Fibroblast of gingiva (primary cell): ENCODE results near the gene CFC1B.
"Not testable (repeated sequence)": the region's sequence is repeated elsewhere in the genome, so short reads cannot be mapped to it uniquely, and the experiment has no call there.

Source experiments
- DNase-seq: peaks from one replicate; pipeline ENCODE4 v3.0.0-alpha.2; 2011; ENCODE audit warnings: low read depth

The CFC1B gene

GRCh38 chr2:130520992-130521391, at the start of gene CFC1B:
CFC1B (plus strand) TSS chr2:130521222; CDS start chr2:130521485, 263 bp downstream.
- not testable (repeated sequence) for DNase-seq

GRCh38 chr2:130491073-130491472, 29.9 kb upstream of the CFC1B start:
- DNase-seq: not testable (repeated sequence)

- DNase-seq: not testable (repeated sequence)
Observed at GRCh38 chr2:130509228-130509627, 11.8 kb upstream of the CFC1B start, which contains the start of gene POTEI. POTEI (minus strand) TSS chr2:130509328; CDS start chr2:130509235, 93 bp downstream.

DNA sequence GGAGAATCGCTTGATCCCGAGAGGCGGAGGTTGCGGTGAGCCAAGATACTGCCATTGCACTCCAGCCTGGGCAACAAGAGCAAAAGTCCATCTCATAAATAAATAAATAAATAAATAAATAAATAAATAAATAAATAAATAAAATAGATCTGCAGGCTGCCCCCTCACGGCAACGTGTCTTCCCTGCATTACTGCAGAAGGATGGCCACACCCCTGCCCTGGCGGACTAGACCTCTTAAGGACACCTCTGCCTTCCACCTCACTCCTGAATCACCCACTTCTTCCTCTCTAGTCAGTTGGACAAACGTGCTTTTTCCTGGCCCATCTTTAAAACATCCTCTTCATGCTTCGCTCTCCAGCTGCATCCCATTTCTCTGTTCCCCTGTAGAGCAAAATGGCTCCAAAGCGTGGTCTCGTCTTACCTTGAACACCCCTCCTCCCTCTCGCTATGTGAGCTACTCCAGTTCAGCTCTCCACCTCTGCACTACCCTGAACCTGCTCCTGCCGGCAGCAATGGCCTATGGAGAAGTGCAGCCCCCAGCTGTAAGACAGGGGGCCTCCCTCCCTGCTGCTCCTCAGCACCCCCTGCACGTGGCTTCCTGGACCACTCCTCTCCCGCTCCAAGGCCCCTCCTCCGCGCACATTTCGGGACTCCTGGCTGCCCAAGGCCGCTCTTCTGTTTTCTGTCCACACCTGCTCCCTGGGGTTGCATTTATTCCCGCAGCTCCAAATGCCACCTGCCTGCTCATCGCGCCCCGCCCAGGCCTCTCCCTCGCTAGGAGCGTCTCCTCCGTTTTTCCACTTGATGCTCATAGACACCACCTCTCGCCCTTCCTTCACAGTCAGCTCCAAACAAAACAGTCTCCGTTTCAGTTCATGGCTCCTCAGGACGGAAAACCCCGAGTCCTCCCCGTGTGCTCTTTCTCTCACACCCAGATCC, 9.9 kb upstream of the CFC1B start:
- not testable (repeated sequence) for DNase-seq

GRCh38 chr2:130511747-130512451, 9.1 kb upstream of the CFC1B start:
- not testable (repeated sequence) for DNase-seq

DNA sequence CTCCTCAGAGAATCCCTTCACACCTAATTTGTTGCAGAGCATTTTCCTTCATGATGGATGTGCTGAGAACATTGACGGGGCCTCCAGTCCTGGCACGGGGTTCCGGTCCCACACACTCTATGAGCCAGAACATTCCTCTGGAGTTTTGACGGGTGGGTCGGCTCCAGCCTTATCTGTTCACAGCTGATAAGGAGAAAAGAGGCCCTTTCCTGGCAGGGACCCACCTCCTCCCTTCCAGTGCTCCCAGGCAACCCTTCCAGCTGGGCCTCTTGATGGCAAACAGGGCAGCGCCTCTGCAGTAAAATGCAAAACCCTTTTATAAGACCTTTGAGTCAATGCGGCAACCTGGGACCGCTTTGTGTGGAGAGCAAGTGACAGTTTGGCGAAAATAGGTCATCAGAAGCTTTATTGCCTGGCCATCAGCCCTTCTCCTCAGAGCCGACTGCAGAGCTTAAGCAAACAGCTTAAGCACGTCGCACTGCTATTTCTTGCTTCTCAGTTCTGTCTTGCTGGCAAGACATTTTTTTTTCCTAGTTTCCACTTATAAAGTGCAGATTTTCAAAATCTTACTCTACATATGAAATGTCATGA, 2.4 kb upstream of the CFC1B start:
- DNase-seq: not testable (repeated sequence)

- not testable (repeated sequence) for DNase-seq
Observed at GRCh38 chr2:130522390-130522789, 1.4 kb downstream of the CFC1B start.

- DNase-seq: not testable (repeated sequence)
Observed at GRCh38 chr2:130527365-130527967, 6.4 kb downstream of the CFC1B start.

- not testable (repeated sequence) for DNase-seq
Observed at GRCh38 chr2:130529545-130529944, 8.5 kb downstream of the CFC1B start.

DNA sequence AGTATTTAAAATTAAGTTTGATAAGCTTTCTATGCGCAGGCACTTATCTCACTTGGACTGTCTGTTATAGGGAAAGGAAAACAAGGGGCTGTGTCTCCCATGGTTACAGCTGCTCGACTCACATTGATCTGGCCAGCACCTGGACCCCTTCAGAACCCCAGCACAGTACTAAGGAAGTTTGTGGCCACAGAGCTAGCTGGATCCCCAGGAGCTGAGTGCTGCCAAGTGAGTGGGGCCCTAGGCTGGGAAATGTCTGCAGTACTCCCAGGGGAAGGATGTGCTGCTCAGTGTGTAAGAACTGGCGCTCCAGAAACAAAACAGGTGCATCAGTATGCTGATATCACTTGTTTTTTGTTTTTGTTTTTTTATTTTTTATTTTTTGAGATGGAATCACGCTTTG, 9.2 kb downstream of the CFC1B start:
- not testable (repeated sequence) for DNase-seq

DNA sequence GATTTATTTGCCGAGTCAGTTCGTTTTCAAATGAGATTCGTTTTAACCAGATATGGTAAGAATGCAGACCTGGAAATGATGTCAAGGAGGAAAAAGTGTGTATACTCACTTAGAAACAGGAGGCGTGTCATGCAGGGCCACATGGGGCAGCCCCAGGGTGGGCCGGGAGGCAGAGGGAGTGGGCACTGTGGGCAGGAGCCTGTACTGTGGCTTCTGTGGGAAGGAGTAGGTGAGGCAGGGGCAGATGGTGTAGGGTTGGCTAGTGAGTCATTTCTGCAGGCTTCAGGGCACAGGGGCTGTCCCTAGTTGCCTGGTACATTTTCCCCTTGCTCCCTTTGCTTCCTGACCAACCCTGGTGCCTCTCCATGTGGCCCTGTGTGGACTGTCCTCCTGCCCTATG, 10.2 kb downstream of the CFC1B start:
- DNase-seq: not testable (repeated sequence)

DNA sequence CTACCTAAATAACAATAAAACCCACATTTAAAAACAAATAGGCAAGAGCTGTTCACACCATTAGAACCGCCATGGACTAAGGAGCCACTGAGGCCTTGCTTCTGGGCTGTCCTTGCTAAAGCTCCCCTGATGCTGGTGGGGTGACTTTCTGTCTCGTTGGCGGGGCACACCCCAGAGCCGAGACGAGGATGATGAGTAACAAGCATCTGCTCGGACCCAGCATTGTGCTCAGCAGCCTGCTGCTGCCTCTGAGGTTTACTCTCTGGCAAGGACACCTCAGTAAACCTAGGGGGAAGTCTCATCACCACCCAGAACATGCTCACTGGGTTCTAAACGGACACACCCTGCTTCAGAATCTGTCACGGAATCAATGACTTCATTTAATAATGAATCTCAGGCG, 10.7 kb downstream of the CFC1B start:
- not testable (repeated sequence) for DNase-seq

DNA sequence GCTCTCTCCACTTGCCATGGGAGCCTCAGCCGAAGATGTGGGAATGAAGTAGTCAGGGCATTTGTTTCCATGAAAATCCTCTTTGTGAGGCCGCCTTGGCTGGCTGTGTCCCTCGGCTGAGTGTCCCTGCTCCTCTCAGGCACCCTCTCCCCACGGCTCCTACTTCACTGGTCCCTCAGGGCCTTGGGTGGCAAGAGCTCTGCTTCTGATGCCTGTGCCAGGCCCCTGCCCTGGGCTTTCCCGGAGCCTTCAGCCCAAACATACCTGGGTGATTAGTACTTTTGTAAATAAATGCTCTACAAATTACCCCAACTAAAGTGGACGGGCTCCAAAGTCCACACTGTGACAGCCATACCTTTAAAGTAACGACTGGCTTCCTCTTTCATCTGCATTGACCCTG, 15.6 kb downstream of the CFC1B start:
- DNase-seq: not testable (repeated sequence)

DNA sequence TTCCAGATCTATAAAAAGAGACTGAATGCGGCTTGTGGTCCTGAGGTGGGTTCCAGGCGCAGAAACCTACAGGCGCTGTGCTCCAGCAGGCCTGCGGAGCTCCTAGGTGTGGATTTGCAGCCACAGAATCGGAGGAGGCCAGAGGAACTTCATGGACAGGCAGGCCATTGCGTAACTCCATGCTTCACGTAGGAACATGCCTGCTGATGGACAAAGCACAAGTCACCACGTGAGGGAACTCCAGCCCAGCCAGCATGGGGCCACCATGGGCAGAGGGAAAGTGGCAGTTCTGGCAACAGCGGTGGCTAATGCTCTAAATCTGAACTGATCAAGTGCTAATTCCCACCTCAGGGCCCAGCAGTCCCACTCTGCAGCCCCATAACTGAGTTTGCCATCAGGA, 17.2 kb downstream of the CFC1B start:
- DNase-seq: not testable (repeated sequence)

DNA sequence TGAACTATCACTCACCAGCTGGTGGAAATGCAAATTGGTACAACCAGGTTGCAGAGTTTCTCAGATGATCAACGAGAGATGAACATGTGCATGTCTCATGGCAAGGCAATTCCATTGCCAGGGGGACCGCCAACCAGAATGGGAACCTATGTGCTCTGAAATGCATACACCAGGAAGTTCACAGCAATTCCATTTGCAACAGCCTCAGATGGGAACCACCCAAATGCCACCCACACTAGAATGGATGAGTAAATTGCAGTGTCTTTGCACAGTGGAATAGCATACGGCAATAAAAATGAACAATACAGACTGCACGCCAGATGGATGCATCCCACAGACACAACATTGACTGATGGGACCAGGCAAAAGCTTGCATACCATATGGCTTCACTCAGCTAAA, 21.8 kb downstream of the CFC1B start:
- not testable (repeated sequence) for DNase-seq

- DNase-seq: not testable (repeated sequence)
Observed at GRCh38 chr2:130543785-130544528, 22.9 kb downstream of the CFC1B start.

DNA sequence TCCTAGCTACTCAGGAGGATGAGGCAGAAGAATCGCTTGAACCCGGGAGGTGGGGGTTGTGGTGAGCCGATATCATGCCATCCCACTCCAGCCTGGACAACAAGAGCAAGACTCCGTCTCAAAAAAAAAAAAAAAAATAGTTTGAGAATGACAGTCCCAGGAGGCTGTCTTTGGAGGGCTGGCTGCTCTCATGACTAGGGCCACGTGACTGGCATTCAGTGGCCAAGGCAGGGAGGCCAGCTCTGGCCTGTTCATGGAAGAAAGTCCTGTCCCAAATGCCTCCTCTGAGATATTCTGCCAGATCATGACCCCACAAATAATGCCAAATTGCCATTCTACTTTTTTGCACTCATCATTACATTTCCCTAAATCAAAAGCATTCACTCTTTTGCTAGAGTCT, 24.0 kb downstream of the CFC1B start:
- not testable (repeated sequence) for DNase-seq

DNA sequence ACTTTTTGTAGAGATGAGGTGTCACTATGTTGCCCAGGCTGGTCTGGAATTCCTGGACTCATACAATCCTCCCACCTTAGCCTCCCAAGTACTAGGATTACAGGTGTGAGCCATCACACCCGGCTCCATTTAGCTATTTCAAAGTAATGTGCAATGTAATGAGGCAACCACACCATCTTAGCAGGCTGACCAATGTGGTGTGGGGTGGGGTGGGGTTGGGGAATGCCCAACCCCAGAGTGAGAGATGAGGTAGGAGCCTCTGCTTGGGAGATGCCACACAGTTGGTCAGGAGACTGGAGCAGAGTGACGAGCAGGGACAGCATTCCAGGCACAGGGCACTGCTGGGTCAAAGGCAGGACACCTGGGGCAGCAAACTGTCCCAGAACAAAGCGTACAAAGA, 27.4 kb downstream of the CFC1B start:
- not testable (repeated sequence) for DNase-seq

DNA sequence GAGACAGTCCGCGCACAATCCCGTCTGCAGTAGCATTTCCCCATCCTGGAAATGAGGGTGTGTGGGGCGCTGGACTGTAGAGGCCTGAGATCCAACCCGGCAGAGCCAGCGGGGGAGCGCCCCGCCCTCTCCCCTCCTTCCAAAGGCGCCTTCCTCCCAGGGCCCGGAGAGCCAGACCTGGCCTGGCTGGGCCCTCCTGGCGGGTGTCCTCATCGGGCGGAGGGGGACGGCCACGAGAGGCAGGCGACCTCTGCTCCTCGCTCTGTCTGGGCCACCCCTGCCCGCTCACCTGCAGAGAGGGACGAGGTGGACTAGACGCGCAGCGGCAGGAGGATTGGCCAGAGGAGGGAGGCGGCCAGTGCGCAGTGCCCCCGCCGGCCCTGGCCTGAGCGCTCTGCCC, 28.5 kb downstream of the CFC1B start:
- DNase-seq: not testable (repeated sequence)

- not testable (repeated sequence) for DNase-seq
Observed at GRCh38 chr2:130554178-130554577, 33.2 kb downstream of the CFC1B start.

DNA sequence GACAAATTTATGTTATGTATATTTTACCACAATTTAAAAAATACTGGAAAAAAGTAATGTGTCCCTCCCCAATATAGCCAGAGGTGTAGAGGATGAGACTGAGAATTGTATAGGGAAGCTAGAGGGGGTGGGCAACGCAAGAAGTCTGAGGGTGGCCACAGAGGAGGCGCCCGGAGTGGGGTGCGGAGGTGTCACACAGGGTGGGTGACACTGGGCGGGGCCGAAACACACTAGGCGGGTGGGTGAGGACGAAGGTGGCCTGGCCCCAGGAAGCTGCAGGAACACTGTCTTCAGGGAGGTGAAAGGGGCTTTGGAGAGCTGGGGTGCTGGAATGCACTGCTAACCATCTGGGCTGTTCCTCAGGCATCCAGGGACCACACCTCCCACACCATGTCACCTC, 35.4 kb downstream of the CFC1B start:
- not testable (repeated sequence) for DNase-seq
